Caki2 (cell line): ENCODE results near the gene NOL4L. TPM values are rescaled to one million over a fixed set of nuclear protein-coding genes. Genes with fewer than 3 reads are reported as not detected.

Experiments used
- DNase-seq: peaks from one replicate; pipeline ENCODE4 v3.0.0-alpha.2; 2015; ENCODE audit warnings: low read depth
- in situ Hi-C: cut with HindIII; loops from 2 replicates; pipeline ENCODE4 v1.10.0; 2016; ENCODE audit warnings: low sequenced_read_pairs, low pct_unique_long_range_greater_than_20kb, mixed read lengths
- total RNA-seq: library from RNA; depleted of rRNA; stranded (reverse); fragments of >200 nt; shearing (Covaris generic); gene quantifications from 2 replicates; pipeline ENCODE4 v1.2.3, GENCODE V29; 2014; ENCODE audit warnings: low replicate concordance

The NOL4L gene
- total RNA-seq, 1 experiment from 2014 or later = 11.6 TPM

DNA sequence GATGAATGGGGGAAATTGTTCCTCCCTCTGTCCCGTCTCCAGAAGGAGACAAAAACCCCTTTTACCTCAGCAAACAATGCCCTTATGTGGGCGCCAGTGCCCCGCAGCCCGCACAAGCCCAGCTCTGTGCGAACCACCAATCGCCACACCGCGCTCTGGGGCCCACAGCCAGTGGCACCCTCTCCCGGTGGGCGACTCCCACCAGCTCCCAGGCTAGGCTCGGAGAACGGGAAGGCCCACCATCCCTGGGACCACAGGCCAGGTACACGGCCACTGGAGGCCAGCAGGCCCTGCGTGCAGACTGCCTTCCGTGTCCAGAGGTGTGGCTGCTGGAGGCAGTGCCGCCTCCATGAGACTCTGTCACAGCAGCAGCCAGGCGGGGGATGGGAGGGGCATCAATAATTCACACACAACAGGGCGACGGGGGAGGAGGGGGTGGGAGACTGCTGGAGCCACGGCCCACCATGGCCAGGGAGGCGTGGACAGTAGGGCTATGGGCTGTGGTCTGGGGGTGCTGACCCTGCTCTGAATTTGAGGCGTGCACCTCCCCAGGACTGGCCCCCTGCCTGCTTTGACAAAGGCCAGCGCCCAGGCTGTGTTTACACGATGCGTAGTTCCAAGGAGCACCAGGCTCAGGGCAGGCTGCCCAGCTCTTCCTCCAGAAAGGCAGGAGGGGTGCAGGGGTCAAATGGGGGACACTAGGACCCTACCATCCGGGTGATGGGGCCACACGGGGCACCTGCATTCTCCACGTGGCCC lies 121.3 kb downstream of the NOL4L start:
- no peak for DNase-seq
- in situ Hi-C loops = no loop called here

DNA sequence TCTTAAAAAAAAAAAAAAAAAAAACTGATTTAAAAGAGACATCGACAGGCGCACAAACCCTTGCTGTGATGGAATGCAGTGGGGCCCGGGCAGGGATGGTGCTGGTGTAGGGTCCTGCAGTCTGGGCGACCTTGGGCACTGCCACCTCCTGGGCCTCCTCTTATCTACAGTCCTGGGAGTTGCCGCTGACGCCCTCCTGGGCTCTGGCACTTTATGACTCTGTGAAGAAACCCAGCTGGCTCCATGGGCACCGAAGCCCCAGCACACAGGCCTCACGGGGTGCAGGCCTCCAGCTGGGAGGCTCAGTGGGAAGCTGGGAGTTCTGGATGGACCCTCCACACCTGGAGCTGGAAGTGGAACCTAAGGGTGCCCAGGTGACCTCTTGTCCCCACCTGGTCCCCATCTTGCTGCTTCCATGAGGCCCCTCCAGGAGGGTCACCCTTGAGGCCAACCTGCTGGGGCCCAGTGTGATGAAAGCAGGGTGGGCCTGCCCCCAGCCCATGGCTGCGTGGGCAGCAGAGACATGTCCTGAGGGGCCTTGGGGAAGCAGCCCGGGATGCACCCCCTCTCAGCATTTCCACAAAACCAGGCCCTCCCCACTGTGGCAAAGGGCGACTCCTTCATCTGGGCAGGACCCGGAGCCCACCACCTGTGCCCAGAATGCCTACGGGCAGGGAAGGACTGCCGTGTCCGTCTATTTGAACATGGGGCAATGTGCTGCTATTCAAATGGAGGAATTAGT lies 122.1 kb downstream of the NOL4L start:
- no peak for DNase-seq
- in situ Hi-C loops = no loop called here

DNA sequence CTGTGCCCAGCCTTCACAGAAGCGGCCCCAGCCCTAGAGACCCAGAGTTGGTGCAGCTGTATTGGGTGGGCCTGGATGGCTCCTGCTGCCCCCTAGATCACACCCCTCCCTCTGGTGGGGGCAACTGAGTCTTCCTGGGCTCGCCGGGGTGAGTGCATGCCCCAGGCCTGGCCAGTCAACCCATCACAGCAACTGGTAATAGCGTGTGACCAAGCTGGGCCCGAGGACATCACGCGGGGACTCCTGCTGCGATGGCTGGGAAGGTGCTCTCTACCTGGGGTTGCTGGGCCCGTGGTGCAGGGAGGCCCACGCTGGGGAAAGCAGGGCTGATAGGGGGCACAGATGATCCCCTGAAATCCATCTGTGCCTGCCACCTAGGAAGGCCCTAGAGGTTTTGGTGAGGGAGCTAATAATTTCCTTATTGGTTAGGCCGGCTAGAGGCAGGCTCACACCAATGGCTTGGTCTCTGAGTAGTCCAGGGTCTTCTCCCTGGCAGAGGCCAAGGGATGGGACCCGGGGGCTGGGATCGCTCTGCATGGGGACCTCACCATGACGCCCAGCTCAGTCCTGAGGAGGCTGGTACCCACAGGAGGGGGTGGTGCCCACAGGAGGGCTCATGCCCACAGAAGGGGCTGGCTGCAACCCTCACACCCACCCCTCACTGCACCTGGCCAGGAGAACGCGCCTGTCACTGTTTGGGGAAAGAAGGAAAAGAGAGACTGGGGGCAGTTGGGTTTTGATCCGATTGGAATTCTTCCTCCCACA lies 123.1 kb downstream of the NOL4L start:
- in situ Hi-C loops = no loop called here

DNA sequence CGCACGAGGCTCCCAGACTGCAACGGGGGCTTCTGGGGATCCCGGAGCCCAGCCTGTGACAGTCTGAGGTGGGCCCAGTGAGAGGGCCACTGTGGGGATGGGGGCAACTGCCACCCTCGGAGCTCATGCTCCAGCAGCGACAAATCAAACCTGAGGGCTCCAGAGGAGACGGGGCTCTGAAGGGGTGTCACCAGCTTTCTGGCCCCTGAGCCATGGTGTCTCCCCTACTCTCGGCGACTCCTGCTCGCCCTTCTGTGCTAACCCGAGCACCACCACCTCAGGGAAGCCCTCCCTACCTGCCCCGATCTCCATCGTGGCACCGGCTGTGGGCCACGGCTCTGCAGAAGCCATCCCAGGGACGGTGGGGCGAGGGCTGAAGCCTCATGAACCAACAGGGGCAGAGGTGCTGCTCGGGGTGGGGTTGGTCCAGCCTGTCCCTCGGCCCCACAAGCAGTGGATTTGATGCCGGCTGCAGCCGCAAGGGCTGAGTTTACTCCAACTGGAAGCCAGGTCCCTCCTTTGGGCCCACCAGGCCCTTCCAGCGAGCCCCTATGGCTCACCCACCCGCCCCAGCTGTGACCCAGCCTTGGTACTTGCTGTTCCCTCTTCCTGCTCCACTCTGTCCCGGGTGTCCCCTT lies 124.3 kb downstream of the NOL4L start:
- in situ Hi-C loops = no loop called here
- no peak for DNase-seq

More for the DNA sequence above, 123.1 kb downstream of the NOL4L start:
- DNase-seq = no peak

DNA sequence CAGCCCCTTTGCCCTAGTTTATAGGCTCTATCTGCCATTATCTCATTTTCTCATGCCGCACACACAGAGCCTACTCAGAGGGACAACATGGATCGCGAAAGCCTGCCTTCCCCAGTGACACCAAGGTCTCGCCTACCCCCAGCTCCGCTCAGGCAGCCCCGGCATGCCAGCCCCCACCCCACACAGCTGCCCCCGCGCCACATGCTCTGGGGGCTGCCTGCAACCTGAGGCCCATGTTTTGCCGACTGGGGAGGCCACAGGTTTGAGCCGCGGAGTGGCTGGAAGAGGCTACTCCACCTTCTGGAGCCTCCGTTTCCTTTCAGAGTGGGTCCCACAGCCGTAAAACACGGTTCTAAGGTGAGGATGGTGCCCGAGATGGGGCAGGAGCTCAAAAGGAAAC lies 124.9 kb downstream of the NOL4L start:
- in situ Hi-C loops = no loop called here
- no peak for DNase-seq

DNA sequence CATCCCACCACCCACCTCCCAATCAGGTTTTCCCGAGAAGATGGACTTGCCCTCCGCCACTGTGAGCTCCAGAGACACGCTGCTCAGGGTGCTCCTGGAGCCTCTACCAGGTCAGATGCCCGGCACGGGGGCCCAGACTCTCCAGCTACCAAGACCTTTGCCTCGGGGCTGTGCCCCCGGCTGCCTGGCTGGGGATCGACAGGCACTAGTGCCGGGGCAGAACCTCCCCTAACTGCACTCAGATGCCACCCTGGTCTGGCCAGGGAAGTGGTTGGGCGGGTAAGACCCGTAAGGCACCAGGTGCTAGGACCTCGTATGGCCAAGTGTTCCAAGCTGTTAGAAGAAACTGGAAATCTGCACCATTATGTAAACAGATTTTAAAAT lies 126.3 kb downstream of the NOL4L start:
- in situ Hi-C loops = no loop called here
- DNase-seq = no peak

DNA sequence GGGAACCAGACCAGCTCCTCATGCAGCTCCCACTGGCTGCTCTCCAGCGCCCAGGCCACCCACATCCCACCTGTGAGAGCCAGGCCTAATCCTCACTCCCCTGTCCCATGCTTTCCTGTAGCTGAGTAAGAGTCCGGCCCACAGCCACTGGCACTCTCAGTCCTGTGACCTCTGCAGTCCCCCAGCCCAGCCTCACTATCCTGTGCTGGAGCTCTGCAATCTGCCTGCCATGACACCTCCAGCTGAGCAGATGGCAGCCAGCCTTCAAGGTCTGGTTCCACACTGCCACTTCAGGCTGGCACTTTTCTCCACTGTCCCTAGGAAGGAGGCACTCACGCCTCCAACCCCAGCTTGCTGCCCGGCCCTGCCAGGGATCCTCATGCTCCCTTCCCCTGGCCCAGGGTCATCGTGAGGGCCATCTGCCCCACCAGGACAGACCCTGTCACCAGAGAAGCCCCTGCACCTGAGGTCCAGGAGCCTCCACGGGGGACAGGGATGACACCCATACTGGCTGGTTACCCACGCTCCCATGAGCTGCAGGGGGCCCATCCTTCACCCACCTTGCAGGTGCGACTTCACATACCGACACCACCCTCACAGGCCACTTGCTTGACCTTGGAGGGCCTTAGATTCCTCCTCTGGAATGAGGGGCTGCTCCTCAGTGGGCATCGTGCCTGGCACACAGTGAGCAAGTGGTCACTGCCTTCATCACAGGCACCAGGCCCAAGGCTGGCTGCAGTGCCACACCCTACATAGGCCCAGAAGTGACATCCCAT lies 126.9 kb downstream of the NOL4L start:
- in situ Hi-C loops = no loop called here
- no peak for DNase-seq

DNA sequence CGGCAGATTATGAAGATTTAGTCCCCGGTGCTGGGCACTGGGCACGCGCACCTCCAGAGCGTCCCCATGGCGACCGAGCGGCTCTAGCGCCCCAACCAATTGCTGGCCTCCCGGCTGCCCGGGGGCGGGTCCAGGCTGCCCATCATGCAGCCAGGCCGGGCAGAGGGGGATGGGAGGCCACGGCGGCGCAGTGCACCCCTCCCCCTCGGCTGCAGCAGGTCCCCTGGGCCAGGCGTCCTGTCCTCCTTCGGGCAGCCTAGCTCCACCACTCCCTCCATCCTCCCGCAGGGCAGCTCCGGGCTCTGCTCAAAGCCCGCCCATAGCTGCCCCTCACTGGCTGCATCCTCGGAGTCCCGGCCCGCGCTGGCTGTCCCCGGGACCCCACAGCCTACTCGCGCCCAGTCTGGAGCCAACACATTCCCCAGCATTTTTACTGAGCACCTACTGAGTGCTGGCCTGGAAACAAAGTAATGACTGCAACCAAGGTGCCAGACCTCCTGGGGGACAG lies 127.6 kb downstream of the NOL4L start:
- DNase-seq = peak; percentile 94
- in situ Hi-C loops = no loop called here

DNA sequence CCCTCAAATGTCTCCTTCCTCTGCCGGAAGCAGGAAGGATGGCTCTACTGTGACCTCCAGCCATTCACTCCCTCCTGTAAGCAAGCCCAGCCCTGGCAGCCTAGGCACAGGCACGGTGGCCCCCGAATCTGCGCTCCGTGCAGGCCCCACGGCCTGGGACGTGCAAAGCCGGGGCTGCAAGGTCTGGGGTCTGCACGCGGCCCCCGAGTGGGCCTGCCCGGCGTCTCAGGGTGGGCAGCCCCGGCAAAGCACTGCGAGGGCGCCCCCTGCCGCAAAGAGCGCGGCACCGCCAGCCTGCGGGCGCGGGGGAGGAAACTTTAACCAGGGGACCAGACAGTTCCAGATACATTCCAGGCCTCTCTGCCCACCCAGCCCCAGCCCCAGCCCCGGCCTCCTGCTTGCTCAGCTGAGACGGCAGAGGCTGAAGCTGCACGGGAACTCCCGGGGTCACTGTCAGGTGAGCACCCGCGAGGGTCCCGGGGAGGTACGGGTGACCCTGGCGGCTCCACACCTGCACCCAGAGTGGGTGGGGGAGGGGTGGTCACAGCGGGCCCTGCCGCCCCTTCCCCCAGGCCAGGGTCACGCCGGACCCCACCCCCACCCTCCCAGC lies 128.2 kb downstream of the NOL4L start:
- in situ Hi-C loops = no loop called here
- DNase-seq = peak; percentile 84

DNA sequence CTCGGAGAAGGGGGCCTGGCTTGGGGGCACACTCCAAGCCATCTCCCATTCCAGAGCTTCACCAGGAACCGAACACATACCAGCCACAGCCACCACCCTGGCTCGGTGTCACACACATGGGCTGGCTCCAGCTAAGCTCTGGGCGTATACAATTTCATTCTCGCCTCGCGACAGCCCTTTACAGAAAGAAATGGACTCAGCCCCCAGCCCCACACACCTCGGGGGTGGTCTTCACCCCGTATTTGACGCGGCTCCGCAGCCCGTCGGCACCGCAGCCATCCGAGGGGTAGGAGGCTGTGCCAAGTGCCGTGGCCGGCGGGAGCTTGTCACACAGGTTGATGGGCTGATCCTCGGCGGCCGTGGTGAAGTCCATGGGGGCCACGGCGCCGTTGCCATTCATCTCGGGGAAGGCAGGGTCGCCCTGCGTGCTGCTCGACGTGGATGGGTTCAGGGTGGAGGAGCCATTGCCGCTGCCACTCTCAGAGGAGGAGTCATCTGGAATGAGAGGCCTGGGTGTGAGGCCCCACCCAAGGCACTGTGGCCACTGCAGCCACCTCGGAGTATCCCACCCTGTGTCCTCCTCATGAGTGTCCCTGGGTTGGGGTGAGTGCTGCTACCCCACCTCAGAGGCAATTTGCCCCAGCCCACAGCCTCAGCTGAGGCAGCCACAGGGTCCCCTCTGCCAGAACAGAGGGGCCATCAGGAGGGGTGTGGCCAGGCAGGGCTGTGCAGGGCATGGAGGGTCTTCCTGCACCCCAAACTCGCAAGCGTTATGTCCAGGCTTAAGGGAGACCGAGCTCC lies 129.0 kb downstream of the NOL4L start:
- in situ Hi-C loops = no loop called here
- DNase-seq = no peak

DNA sequence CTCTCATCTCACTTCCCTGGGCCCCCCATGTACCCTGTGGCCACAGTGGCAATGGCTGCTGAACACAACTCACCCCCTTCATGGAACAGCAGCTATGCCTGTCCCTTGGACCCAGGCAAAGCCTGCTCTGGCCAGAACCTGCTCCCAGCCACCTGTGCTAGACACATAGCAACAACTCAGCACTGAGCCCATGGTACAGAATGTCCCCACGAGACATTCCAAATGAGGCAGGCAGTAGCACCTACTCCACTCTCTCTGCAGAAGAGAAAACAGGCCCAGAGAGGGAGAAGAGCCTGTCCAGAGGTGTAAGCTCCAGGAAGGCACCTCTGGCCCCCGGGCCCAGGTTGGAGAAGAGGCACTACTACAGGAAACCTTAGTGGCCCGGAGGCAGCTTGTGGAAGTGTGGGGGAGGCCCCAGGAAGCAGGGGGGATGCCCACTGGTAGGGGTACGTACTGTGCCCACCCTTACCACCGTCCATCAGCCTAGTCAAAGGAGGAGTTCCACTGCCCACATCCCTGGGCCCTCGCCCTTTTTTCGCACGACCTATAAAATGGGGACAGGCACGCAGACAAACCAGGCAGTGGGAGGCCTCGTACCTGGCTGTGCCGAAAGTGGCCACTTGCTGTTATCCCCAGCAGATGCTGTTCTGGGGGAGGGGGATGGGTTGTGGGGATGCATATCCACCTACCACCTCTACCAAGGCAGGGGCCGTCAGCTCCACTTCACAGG lies 129.8 kb downstream of the NOL4L start:
- DNase-seq = no peak
- in situ Hi-C loops = no loop called here

DNA sequence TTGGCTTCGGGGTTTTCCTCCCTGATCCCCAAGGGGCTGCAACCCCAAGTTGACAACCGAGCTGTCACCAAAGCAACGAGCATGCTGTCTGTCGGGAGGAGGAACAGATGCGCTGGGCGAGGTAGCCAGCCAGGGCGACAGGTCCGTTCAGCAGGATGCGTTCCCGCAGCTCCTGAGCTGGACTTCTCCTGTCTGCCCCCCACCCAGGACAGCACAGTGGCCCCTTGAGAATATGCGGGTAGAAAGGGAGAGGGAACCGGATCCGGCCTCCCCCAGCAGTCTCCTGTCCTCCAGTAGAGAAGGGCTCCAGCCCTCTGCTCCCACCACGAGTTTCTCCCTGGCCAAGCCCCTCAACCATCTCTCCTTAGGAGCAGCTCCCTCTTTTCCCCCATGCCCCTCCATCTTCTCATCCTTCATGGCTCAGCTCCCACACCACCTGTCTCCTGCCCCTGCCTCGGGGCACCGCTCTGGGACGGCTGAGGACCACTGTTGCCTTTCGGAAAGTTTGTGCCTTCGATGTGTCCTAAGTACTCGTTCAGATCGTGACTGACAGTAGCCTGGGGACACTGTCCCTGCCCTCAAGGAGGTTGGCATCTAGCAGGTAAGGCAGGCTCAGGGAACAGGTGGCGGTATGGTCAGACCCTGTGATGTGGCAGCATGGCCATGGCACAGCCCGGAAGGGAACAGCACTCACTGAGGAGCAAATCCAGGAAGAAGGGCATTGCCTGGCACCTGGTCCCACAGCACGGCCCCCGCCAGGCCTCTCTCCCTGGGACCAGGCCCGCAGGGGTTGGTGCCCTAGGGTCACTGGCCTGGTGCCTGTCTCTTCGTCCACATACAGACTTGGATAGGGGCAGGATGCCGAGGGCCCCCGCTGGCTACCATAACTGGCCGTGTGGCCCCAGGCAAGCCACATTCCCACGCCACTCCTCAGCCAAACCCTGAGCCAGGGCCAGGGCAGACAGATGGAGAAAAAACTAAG lies 130.7 kb downstream of the NOL4L start:
- DNase-seq = no peak
- in situ Hi-C loops = no loop called here

DNA sequence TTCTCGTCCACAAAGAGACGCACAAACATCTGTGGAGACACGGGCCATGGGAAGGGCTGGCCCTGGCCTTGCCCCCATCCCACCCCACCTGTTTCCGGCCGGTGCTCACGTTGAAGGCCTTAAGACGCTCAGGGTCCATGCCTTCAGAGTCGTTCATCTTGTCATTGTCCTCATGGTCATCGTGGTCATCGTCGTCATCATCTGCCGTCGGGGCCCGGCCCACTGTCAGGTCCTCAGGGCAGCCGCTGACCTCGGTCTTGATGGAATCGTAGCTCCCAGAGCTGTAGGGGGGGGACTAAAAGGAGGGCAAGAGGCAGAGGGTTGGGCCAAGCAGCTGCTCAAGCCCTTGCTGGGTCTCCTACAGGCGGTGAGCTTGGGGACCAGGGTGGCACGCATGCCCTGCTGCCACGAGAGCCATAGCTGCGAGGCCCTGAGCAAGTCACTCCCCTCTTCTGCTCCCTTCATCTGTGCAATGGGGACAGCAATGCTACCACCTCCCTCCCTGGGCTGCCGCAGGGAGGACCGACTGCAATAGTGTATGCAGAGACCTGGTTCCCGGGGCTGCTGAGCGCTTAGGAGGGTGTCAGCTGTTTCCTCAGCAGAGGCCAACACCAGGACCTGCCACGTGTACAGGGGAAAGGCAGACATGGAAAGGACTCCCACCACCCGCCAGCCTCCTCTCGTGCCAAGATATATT lies 131.5 kb downstream of the NOL4L start:
- in situ Hi-C loops = no loop called here
- DNase-seq = no peak

DNA sequence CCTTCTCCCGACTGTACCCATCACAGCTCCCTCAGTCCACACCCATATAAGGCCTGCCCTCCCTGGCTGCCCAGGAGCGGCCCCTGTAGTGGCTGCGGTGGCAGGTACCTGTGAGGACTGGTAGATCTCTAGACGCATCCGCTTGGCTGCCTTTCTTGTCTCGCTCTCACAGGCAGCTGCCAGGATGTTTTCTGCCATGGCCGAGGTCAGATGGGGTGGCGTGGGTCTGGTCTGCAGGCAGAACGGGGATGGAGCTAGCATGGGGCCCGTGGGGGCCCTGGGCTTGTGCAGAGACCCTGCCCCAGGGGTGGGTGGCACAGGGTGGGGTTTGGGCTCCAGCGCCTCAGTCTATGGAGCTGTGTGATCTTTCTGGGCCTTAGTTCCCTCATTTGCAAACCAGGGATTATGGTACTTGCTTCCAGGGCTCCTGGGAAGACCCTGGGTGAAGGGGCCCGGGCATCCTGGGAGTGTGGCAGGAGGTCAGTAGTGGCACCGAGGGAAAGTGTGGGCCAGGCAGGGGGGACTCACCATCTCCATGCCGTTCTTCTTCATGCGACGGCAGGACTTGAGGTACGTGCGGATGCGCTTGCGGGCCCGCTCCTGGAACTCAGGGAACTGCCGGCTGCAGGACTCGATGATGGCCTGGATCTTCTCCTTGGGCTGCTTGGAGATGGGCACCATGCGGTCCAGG lies 132.2 kb downstream of the NOL4L start:
- in situ Hi-C loops = no loop called here
- no peak for DNase-seq
